Right renal pelvis (tissue), 4 donors: Measurements from ENCODE around the gene DOLPP1. TPM values are rescaled to one million over a fixed set of nuclear protein-coding genes. Genes with fewer than 3 reads are reported as not detected.

Experiments used
- DNase-seq, 4 donors: peaks; one replicate each; pipeline ENCODE4 v3.0.0-alpha.2; 2013; ENCODE audit warnings: low read depth in 4 of 4, low spot score in 3 of 4, missing footprints in 1 of 4
- polyA plus RNA-seq, 4 donors: library from polyadenylated mRNA; unstranded; fragments of 120-200 nt; gene quantifications; one replicate each; pipeline ENCODE4 v1.2.1, GENCODE V29; 2013; ENCODE audit not compliant: insufficient read length in 4 of 4

DOLPP1 gene
- polyA plus RNA-seq, 4 donors = 19.8 to 24.1 (median 21.6) TPM

GRCh38 chr9:129063061-129063460, 17.9 kb upstream of the DOLPP1 start:
- no peak for DNase-seq

- no peak for DNase-seq
These were observed 16.4 kb upstream of the DOLPP1 start for GRCh38 chr9:129064499-129064908.

DNA sequence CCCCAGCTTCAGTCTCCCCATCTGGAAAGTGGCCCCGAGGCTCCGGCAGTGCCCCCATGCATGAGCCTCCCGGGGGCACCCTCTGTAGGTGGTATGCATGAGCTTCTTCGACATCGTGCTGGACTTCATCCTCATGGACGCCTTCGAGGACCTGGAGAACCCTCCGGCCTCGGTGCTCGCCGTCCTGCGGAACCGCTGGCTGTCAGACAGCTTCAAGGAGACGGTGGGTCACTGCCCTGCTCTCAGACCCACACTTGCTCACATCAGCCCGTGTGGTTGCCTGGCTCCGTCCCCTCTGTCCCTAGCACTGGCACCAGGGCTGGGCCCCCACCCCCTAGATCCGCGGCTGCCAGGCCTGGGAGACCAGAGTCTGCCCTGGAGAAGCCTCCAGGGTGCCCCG, 12.8 kb upstream of the DOLPP1 start:
- no peak for DNase-seq

- DNase-seq = no peak
These were observed 11.7 kb upstream of the DOLPP1 start for GRCh38 chr9:129068990-129069861.

GRCh38 chr9:129069862-129070641, 10.9 kb upstream of the DOLPP1 start:
- no peak for DNase-seq

DNA sequence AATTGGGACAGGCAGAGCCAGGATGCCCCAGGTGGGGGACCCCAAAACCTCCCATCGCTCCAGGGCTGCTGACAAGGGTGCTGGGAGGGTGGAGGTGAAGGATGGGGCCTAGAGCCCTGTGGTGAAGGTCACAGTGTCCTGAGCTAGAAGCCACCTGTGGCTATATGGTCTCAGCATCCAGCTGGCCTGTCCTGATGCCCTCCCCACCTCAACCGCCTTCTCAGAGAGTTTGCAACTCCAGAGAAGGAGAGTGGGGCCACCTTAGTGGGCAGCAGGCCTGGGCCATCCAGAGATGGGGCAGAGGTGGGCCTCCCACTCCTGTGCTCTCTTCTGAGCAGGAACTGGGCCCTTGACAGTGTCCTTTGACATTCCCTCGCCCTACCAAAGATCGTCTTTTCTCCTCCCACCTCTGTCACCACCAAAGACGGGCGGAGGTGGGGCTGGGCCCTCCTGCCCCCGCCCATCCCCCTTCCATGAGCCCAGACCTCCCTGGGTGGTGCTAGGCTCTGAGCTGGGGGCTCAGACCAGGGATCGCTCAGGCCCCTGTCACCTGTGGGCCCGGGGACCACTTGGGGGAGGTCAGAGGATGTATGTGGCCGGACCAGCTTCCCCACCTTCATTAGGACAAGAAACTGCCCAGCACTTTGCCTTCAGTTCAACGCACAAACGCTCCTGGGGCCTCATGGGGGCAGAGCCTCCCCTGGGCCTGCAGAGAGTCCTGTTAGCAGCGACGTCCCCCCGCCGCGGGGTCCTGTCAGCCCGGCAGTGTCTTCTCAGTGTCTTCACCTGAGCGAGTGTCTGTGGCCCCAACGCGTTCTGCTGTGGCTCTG, 10.0 kb upstream of the DOLPP1 start:
- DNase-seq = no peak

GRCh38 chr9:129071526-129072126, 9.3 kb upstream of the DOLPP1 start:
- DNase-seq = no peak

DNA sequence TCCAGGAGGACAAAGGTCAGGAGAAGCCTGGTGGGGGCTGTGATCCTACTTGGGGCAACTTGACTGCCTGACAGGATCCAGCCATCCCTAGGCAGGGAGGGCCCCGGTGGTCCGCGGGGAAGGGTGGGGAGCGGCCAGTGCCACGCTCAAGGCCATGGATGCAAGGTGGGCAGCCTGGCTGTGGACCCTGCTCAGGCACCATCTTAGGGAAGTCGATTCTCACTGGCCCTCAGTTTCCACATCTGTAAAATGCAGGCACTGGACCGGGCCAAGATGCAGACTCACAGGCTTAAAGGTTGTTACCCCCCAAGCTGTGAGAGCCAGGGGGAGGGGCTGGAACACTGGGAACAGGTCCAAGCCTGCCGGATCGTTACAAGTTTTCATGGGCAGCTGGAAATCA, 8.7 kb upstream of the DOLPP1 start:
- no peak for DNase-seq

DNA sequence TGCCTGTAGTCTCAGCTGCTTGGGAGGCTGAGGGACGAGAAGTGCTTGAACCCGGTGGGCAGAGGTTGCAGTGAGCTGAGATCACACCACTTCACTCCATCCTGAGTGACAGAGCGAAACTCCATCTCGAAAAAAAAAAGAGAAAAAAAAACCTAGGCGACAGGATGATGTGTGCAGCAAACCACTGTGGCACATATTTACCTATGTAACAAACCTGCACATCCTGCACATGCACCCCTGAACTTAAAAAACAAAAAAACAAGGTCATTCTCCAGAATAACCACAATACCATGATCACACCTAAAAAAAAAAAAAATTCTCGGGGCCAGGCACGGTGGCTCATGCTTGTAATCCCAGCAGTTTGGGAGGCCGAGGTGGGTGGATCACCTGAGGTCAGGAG, 7.5 kb upstream of the DOLPP1 start:
- no peak for DNase-seq

DNA sequence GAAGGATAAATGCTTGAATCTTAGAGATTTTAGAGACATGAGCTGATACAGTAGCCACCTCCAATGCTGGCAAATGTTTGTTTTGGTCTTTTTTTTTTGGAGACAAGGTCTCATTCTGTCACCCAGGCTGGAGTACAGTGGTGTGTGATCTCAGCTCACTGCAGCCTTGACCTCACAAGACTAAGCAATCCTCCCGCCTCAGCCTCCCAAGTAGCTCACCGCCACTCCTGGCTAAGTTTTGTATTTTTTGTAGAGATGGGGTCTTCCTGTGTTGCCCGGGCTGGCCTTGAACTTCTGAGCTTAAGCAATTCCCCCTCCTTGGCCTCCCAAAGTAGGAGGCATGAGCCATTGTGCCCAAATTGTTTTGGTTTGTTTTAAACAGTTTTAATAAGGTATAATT, 6.8 kb upstream of the DOLPP1 start:
- no peak for DNase-seq

DNA sequence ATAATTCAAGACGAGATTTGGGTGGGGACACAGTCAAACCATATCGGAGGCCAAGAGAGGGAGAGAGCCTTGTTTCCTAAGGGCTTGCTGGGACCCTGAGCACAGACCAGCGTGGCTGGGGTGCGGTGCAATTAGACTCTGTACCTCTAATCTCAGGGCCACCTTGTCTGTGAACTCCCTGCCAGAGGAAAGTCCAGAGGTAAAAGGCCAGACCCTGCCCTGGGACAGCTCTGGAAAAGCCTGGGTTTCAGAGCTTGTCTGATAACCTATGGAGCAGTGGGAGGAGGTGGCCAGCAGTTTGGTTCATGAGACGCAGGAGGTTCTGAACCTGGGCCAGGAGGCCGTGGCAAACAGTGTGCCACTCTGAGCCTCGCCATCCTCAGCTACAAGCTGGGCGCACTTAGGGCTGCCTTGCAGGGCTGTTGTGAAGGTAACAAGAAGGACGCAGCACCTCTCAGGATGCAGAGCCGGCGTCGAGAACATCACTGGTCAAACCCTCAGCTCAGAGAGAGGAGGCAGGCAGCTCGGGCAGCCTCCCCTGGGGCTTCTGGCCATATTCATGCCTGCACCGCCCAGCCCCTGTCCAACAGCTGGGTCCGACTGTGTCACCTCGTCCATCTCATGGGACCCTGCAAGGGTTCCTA, 4.8 kb upstream of the DOLPP1 start:
- no peak for DNase-seq

DNA sequence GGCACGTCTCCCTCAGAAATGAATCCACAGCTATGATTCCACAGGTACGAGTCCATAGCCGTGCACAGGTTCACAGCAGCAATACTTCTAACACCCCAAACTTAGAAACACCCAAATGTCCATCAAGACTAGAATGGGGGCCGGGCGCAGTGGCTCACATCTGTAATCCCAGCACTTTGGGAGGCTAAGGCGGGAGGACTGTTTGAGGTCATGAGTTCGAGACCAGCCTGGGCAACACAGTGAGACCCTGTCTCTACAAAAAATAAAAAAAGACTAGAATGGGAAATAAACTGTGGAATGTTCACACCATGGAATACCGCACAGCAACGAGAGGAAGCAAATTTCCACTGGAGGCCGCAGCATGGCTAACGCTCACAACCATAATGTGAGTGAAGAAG, 4.3 kb upstream of the DOLPP1 start:
- DNase-seq = no peak

- no peak for DNase-seq
These were observed 3.7 kb upstream of the DOLPP1 start for GRCh38 chr9:129077236-129077635.

DNA sequence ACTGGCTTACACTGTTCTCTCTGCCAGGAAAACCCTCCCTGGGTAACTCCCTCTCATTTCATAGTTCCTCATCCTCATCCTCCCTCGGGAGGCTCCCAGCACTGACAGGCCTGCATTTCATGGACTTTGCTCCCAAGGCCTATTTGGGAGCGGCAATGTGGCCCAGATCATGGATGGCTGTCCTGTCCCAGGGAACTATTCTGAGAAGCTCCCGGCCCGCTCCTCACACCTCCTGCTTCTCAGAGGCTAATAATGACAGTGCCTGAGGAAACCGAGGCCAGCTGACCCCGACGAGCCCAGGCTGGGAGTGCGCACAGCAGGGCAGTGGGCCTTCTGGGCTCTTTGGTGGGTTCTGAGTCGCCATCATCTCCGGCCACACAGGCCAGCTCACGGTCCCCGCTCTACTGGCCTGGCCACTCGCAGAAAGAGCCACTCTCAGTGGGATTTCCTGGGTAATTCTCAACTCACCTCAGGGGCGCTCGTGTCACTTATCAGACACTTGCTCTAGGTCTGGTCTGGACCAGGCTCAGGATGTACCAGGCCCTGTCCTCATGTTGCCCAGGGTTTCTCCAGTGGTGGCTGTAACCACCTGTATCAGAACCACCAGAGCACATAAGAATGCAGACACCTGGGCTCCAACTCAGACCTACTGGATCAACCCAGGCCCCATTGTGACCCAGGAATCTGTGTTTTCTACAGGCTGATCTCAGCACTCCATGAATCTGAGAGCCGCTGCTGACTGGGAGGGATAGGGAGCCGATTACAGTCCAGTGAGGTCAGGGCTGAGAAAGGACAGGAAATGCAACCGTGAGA, 2.0 kb upstream of the DOLPP1 start:
- DNase-seq = no peak

- DNase-seq = no peak
These were observed 1.1 kb upstream of the DOLPP1 start for GRCh38 chr9:129079829-129080228.

DNA sequence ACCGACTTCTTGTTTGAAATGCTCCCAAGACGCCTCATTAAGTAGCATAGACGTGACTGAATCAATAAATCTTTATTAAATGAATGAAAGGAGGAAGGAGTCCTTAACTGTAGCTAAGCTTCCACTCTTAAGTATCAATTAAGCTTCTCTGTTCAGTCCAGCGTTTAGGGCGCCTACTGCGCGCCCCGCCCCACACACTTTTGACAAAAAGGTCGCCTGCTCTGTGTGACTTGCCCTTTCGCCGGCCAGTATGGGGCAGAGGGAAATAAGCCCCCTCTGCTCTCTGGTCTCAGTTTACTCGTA, 662 bp upstream of the DOLPP1 start:
- DNase-seq = no peak

DNA sequence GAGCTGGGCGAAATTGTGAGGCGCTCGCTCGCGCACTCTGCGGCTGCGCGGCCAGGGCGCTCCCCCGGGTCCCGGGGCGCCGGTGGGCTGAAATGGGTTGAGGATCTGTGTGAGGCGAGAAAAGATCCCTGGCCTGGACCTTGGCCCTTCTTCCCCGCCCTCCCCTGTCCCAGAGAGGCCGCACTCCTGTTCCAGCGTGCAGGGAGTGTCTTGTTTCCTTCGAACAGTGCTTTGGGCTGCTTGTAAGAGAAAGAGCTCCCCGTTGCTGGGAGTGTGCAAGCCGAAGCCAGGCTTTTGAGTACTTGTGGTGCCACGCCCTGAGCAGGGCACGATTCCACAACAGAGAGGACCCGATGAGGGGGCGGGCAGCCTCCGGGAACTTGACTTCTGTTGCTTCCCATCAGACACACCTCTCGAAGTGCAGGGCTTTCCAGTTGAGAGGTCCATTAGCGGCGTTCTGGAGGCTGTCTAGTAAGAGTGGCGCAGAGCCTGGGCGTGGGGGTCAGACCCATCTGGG, 535 bp downstream of the DOLPP1 start:
- DNase-seq = no peak

DNA sequence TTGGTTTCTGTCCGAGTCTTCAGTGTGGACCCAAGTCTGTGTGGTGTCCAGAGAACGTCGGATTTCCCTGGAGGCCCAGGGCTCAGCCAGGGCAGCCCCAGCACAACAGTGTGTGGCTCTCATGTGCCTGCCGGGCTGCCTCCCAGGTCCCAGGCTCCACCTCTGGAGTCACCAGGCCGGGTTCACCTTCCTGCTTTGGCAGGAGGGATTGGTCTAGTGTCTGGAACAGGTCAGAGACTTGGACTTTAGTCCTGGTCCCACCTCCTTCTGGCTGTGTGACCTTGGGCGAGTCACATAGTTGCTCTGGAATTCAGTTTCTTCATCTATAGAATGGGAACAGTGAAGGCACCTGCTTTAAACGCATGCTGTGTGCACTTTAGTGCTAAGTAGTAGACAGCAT, 3.2 kb downstream of the DOLPP1 start:
- no peak for DNase-seq

DNA sequence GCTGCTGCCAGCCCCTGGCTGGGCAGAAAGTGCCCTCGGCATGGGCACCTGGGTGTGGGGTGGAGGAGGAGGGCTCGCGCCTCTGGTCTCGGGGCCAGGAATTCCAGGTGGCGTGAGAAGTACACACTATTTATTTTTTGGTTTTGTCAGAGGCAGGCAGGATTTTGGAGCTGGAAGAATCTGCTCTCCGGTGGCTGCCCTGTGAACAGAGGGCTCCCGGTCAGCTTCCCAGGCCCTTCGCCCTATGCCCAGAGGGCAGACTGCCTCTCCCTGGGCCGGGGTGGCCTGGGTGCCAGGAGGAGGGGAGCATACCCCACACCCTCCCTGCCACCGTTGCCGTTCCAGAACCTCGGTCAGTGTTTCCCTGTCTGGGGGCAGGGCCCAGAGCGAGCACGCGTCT, 8.3 kb downstream of the DOLPP1 start:
- no peak for DNase-seq
